ENCODE results near the gene ANO4.

ANO4 gene

GRCh38 chr12:101166866-101167265 is 372.3 kb downstream of the ANO4 start:
- DNase-seq (ENCODE audit: low read depth): no peak
- no peak overlapping the region for H3K4me3 ChIP-seq (ENCODE audit: low read depth, low read length)
- no peak for TF ChIP-seq POLR2A (IDR thresholded peaks at IDR 0.05; ENCODE audit: extremely low read depth, insufficient read length)
- TF ChIP-seq CTCF (IDR thresholded peaks at IDR 0.05; ENCODE audit: low read depth, low read length): no peak
- no peak for TF ChIP-seq MAX (IDR thresholded peaks at IDR 0.05; ENCODE audit: low read depth, low read length)
- no peak for TF ChIP-seq MYC (IDR thresholded peaks at IDR 0.05; ENCODE audit: low read depth, low read length)

- no peak for DNase-seq (ENCODE audit: low read depth)
- no peak overlapping the region for H3K4me3 ChIP-seq (ENCODE audit: low read depth, low read length)
- TF ChIP-seq MAX (IDR thresholded peaks at IDR 0.05; ENCODE audit: low read depth, low read length) (no peak), MYC (IDR thresholded peaks at IDR 0.05; ENCODE audit: low read depth, low read length) (no peak), CTCF (IDR thresholded peaks at IDR 0.05; ENCODE audit: low read depth, low read length) (no peak), POLR2A (IDR thresholded peaks at IDR 0.05; ENCODE audit: extremely low read depth, insufficient read length) (no peak)
Measured at GRCh38 chr12:101168001-101168400, 373.4 kb downstream of the ANO4 start.

- peak; percentile 63 for DNase-seq (ENCODE audit: low read depth)
- no peak for TF ChIP-seq MYC (IDR thresholded peaks at IDR 0.05; ENCODE audit: low read depth, low read length)
- TF ChIP-seq POLR2A (IDR thresholded peaks at IDR 0.05; ENCODE audit: extremely low read depth, insufficient read length): no peak
- peak; percentile 59 for TF ChIP-seq CTCF (IDR thresholded peaks at IDR 0.05; ENCODE audit: low read depth, low read length)
- TF ChIP-seq MAX (IDR thresholded peaks at IDR 0.05; ENCODE audit: low read depth, low read length): no peak
- H3K4me3 ChIP-seq (ENCODE audit: low read depth, low read length): no peak overlapping the region
Measured at GRCh38 chr12:101172316-101172715, 377.7 kb downstream of the ANO4 start.

- no peak overlapping the region for H3K4me3 ChIP-seq (ENCODE audit: low read depth, low read length)
- TF ChIP-seq CTCF (IDR thresholded peaks at IDR 0.05; ENCODE audit: low read depth, low read length) (no peak), MAX (IDR thresholded peaks at IDR 0.05; ENCODE audit: low read depth, low read length) (no peak), POLR2A (IDR thresholded peaks at IDR 0.05; ENCODE audit: extremely low read depth, insufficient read length) (no peak), MYC (IDR thresholded peaks at IDR 0.05; ENCODE audit: low read depth, low read length) (no peak)
- no peak for DNase-seq (ENCODE audit: low read depth)
Measured at GRCh38 chr12:101173197-101173749, 378.7 kb downstream of the ANO4 start.

GRCh38 chr12:101174541-101174940 is 380.0 kb downstream of the ANO4 start:
- TF ChIP-seq POLR2A (IDR thresholded peaks at IDR 0.05; ENCODE audit: extremely low read depth, insufficient read length): no peak
- no peak for TF ChIP-seq MAX (IDR thresholded peaks at IDR 0.05; ENCODE audit: low read depth, low read length)
- no peak for TF ChIP-seq MYC (IDR thresholded peaks at IDR 0.05; ENCODE audit: low read depth, low read length)
- no peak for TF ChIP-seq CTCF (IDR thresholded peaks at IDR 0.05; ENCODE audit: low read depth, low read length)
- no peak for DNase-seq (ENCODE audit: low read depth)
- H3K4me3 ChIP-seq (ENCODE audit: low read depth, low read length): no peak overlapping the region

Data from NB4 (cell line).